IPS-20b (cell line): ENCODE data around the gene PNLDC1.

Experiments
- H3K27ac ChIP-seq: one replicate; pipeline ENCODE4 v1.5.1; 2013; ENCODE audit warnings: low read length
- H3K27me3 ChIP-seq: 2 replicates; pipeline ENCODE4 v1.6.1; 2013; ENCODE audit warnings: mild to moderate bottlenecking, low read length, inconsistent platforms; ENCODE audit not compliant: insufficient read depth
- H3K36me3 ChIP-seq: 2 replicates; pipeline ENCODE4 v1.6.1; 2013; ENCODE audit warnings: low read depth, mild to moderate bottlenecking, inconsistent platforms, low read length, moderate library complexity; ENCODE audit not compliant: insufficient read depth
- H3K4me1 ChIP-seq: 2 replicates; pipeline ENCODE4 v1.6.1; 2013; ENCODE audit warnings: mild to moderate bottlenecking, control low read depth, inconsistent platforms, low read length, moderate library complexity; ENCODE audit not compliant: insufficient read depth
- H3K4me3 ChIP-seq: 2 replicates; pipeline ENCODE4 v1.5.1; 2013; ENCODE audit warnings: mild to moderate bottlenecking, low read length, inconsistent platforms
- H3K9ac ChIP-seq: 2 replicates; pipeline ENCODE4 v1.6.1; 2013; ENCODE audit warnings: low read depth, mild to moderate bottlenecking, inconsistent platforms, low read length, moderate library complexity
- H3K9me3 ChIP-seq: 2 replicates; pipeline ENCODE4 v1.6.1; 2013; ENCODE audit warnings: mild to moderate bottlenecking, low read depth, low read length, inconsistent platforms; ENCODE audit not compliant: insufficient read depth

PNLDC1 gene

GRCh38 chr6:159800141-159800865 lies at the start of gene PNLDC1:
Gene PNLDC1 (plus strand): TSS chr6:159800276. CDS start chr6:159800308, 32 bp downstream.
- Histone ChIP-seq H3K9ac (no peak within 1 kb of the TSS), H3K27me3 (no peaks in the 10 kb centered on the region), H3K4me3 (no peak within 1 kb of the TSS), H3K4me1 (no peaks in the 10 kb centered on the region), H3K9me3 (no peaks in the 10 kb centered on the region), H3K27ac (no peak within 1 kb of the TSS), H3K36me3 (peaks cover 33% of the 10 kb centered on the region)

DNA sequence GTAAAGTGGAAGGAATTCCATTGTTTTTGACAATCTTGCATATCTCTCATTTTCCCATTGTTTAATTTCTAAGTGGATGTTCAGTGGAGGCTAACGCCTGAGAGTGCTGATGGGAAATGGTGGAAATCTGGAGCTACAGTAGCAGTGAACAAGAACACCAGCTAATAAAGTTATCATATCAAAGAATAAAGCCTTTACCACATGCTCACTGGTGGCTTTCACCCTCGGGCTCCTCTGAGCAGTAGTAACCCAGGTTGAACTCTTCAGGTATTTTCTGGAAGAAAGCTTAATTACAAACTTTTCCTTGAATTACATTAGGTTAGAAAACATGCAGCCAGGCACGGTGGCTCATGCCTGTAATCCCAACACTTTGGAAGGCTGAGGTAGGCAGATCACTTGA lies 48.6 kb upstream of the PNLDC1 start:
- H3K9ac ChIP-seq: no peak overlapping the region
- no peaks in the 10 kb centered on the region for H3K27me3 ChIP-seq
- H3K9me3 ChIP-seq: no peaks in the 10 kb centered on the region
- peaks cover 100% of the 10 kb centered on the region for H3K36me3 ChIP-seq
- no peak overlapping the region for H3K27ac ChIP-seq
- H3K4me3 ChIP-seq: no peak overlapping the region
- no peaks in the 10 kb centered on the region for H3K4me1 ChIP-seq

- H3K27me3 ChIP-seq: no peaks in the 10 kb centered on the region
- H3K9me3 ChIP-seq: no peaks in the 10 kb centered on the region
- H3K4me1 ChIP-seq: peaks cover 4% of the 10 kb centered on the region; the same call in 1 of the 2 replicates
- H3K9ac ChIP-seq: no peak overlapping the region
- H3K4me3 ChIP-seq: no peak overlapping the region
- peaks cover 100% of the 10 kb centered on the region for H3K36me3 ChIP-seq
- H3K27ac ChIP-seq: no peak overlapping the region
Observed at GRCh38 chr6:159753081-159753872, 46.8 kb upstream of the PNLDC1 start.

DNA sequence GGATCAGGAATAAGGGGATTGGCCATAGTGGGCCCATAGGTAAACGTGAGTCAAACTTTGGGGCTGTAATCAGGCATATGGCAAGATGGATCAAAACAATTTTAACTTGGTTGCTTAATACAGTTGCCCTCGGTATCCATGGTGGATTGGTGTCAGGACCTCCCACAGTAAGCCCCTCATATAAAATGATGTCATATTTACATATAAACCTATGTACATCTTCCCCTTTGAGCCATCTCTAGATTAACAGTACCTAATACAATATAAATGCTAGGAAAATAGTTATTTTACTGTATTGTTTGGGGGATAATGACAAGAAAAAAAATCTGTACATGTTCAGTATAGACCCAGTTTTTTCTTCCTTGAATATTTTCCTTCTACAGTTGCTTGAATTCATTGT lies 45.7 kb upstream of the PNLDC1 start:
- H3K27me3 ChIP-seq: no peaks in the 10 kb centered on the region
- H3K4me1 ChIP-seq: peaks cover 6% of the 10 kb centered on the region; the same call in 1 of the 2 replicates
- no peak overlapping the region for H3K27ac ChIP-seq
- no peak overlapping the region for H3K9ac ChIP-seq
- no peak overlapping the region for H3K4me3 ChIP-seq
- H3K36me3 ChIP-seq: peaks cover 97% of the 10 kb centered on the region
- H3K9me3 ChIP-seq: no peaks in the 10 kb centered on the region

DNA sequence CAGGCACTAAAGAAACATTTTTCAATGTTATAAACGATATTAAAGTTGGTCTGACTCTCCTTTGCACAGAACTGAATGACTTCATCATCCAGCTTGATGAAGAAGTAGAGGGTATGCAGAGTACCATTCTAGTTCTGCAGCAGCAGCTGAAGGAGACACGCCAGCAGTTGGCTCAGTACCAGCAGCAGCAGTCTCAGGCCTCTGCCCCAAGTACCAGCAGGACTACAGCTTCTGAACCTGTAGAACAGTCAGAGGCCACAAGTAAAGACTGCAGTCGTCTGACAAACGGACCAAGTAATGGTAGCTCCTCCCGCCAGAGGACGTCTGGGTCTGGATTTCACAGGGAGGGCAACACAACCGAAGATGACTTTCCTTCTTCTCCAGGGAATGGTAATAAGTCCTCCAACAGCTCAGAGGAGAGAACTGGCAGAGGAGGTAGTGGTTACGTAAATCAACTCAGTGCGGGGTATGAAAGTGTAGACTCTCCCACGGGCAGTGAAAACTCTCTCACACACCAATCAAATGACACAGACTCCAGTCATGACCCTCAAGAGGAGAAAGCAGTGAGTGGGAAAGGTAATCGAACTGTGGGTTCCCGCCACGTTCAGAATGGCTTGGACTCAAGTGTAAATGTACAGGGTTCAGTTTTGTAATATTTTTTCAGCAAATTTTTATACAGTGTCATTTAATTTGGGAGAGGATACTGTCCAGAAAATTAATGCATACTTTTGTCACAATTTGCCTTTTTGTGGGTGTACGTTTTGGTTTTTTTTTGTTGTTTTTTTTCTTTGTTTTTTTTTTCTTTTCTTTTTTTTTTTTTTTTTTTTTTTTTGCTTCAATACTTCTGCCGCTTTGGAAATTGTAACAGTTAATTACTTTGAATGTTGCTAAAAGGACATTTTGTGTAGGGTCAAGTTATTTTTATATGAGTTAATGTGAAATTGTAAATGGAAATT lies 44.8 kb upstream of the PNLDC1 start:
- Histone ChIP-seq H3K27ac (no peak overlapping the region), H3K9me3 (no peaks in the 10 kb centered on the region), H3K4me3 (no peak overlapping the region), H3K9ac (no peak overlapping the region), H3K4me1 (peaks cover 14% of the 10 kb centered on the region), H3K27me3 (no peaks in the 10 kb centered on the region), H3K36me3 (peaks cover 93% of the 10 kb centered on the region)

GRCh38 chr6:159756508-159756907 lies 43.6 kb upstream of the PNLDC1 start:
- Histone ChIP-seq H3K27ac (no peak overlapping the region), H3K4me3 (no peak overlapping the region), H3K4me1 (peaks cover 19% of the 10 kb centered on the region), H3K36me3 (peaks cover 81% of the 10 kb centered on the region), H3K27me3 (no peaks in the 10 kb centered on the region), H3K9ac (no peak overlapping the region), H3K9me3 (no peaks in the 10 kb centered on the region)

DNA sequence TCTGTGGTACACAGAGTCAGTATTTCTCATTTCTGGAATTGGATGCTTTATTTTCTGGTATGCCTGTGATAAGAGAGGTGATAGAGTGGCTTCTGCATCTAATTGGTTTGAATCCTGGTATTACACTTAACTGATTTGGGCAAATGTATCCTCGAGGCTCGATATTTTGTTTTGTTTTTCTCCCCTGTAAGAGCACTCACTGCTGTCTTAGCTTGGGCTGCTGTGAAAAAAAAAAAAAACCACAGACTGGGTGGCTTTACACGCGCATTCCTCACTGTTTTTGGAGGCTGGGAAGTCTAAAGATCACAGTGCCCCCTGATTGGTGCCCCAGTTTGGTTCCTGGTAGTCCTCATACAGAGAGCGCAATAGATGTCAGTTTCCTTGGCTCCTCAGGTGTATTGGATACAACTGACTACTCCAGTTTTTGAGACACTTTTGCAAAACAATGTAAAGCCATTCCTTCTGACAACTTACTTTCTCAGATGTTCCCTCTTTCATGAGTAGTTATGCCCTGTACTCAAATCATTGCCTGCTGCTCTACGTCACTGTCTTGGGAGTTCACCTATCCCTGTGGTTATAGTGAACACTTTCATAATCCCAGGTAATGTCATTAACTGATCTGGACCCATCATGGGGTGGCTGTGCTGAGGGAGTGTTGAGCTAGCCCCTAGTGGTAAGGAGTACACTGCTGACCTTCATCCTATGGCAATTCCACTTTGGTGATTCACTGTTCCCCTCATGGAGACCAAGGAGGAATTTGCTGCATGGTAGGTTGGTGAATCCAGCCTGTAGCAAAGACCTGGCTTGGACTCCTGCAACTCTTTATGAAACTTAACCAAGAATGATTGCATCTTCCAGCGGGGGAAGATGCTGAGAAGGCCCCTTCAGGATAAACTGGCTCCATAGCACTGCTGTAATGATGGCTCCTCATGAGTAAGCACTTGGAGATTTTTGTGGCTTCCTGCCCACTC lies 41.8 kb upstream of the PNLDC1 start:
- H3K4me1 ChIP-seq: peaks cover 24% of the 10 kb centered on the region
- H3K27me3 ChIP-seq: no peaks in the 10 kb centered on the region
- peaks cover 69% of the 10 kb centered on the region for H3K36me3 ChIP-seq
- H3K27ac ChIP-seq: no peak overlapping the region
- no peak overlapping the region for H3K4me3 ChIP-seq
- no peak overlapping the region for H3K9ac ChIP-seq
- H3K9me3 ChIP-seq: no peaks in the 10 kb centered on the region

DNA sequence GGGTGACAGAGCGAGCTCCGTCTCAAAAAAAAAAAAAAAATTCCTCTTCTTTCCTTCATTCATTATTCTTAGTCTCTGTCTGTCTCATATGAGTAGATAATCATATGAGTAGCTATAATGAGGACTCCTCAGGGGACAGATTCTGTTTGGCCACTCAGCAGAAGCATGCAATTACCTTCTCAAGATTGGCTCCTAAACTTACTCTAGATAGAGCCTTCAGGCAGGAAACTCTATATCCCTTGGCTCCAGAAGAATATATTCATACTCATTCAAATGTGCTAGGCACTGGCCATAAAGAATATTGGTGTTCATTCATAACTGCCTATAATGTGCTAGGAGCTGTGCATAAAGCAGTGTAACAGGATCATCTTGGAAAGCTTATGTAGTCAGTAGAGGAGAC lies 40.4 kb upstream of the PNLDC1 start:
- H3K9me3 ChIP-seq: no peaks in the 10 kb centered on the region
- H3K4me3 ChIP-seq: no peak overlapping the region
- H3K36me3 ChIP-seq: peaks cover 67% of the 10 kb centered on the region
- peaks cover 24% of the 10 kb centered on the region for H3K4me1 ChIP-seq
- no peaks in the 10 kb centered on the region for H3K27me3 ChIP-seq
- no peak overlapping the region for H3K27ac ChIP-seq
- H3K9ac ChIP-seq: peak overlapping the region; percentile 5; the same call in 1 of the 2 replicates

GRCh38 chr6:159760602-159761057 lies 39.4 kb upstream of the PNLDC1 start:
- Histone ChIP-seq H3K4me1 (peaks cover 24% of the 10 kb centered on the region), H3K4me3 (peak overlapping the region; percentile 76), H3K27me3 (no peaks in the 10 kb centered on the region), H3K9ac (peak overlapping the region; percentile 86; the same call in 1 of the 2 replicates), H3K9me3 (no peaks in the 10 kb centered on the region), H3K27ac (peak overlapping the region; percentile 27), H3K36me3 (peaks cover 67% of the 10 kb centered on the region)

- peak overlapping the region; percentile 76 for H3K4me3 ChIP-seq
- H3K27me3 ChIP-seq: no peaks in the 10 kb centered on the region
- peak overlapping the region; percentile 86 for H3K9ac ChIP-seq
- no peaks in the 10 kb centered on the region for H3K9me3 ChIP-seq
- peak overlapping the region; percentile 27 for H3K27ac ChIP-seq
- H3K4me1 ChIP-seq: peaks cover 24% of the 10 kb centered on the region
- peaks cover 67% of the 10 kb centered on the region for H3K36me3 ChIP-seq
Observed at GRCh38 chr6:159761129-159761872, 38.8 kb upstream of the PNLDC1 start.
